OCI-LY7 (cell line): ENCODE data around the gene NIT2. TPM values are rescaled to one million over a fixed set of nuclear protein-coding genes. Genes with fewer than 3 reads are reported as not detected.

ENCODE experiments used
- BruUV-seq: library from RNA; stranded (reverse); fragments of 400-500 nt; replicated peaks from 2 replicates; lab custom pipeline; 2021; lab: Mats Ljungman, UMichigan
- CTCF ChIA-PET: fragments of 300-600 bp; sonication (Branson Sonifier 250); formaldehyde crosslinking; loops from one replicate; lab custom pipeline; 2022; ENCODE audit warnings: antibody characterized with exemption; ENCODE audit not compliant: unreplicated experiment; lab: Charles Lee
- POLR2A ChIA-PET: fragments of 300-600 bp; sonication (Branson Sonifier 250); formaldehyde crosslinking; loops from one replicate; lab custom pipeline; 2022; ENCODE audit warnings: antibody characterized with exemption; lab: Charles Lee
- DNase-seq: peaks from one replicate; pipeline ENCODE4 v3.0.0-alpha.2; 2015; ENCODE audit warnings: low spot score
- H2AFZ ChIP-seq: fragments of 200-600 bp; sonication (generic), shearing (Covaris generic); 2 replicates; pipeline ENCODE4 v1.6.1; 2014; ENCODE audit warnings: mild to moderate bottlenecking, antibody characterized with exemption, low read length, moderate library complexity
- H3K27ac ChIP-seq: fragments of 200-600 bp; sonication (generic); 2 replicates; pipeline ENCODE4 v1.5.1; 2014; ENCODE audit warnings: mixed run types, low read depth, mild to moderate bottlenecking, moderate library complexity, low read length, inconsistent platforms; ENCODE audit not compliant: poor library complexity, severe bottlenecking
- H3K36me3 ChIP-seq: fragments of 200-600 bp; sonication (generic); 2 replicates; pipeline ENCODE4 v1.6.1; 2014; ENCODE audit warnings: mild to moderate bottlenecking, antibody characterized with exemption, low read length, moderate library complexity, mixed read lengths; ENCODE audit not compliant: insufficient read depth
- H3K4me1 ChIP-seq: fragments of 200-600 bp; sonication (generic); 2 replicates; pipeline ENCODE4 v1.5.1; 2014; ENCODE audit warnings: mild to moderate bottlenecking, low read length; ENCODE audit not compliant: insufficient read depth, poor library complexity, severe bottlenecking
- H3K4me2 ChIP-seq: fragments of 200-600 bp; sonication (generic); 2 replicates; pipeline ENCODE4 v1.6.1; 2014; ENCODE audit warnings: mild to moderate bottlenecking, low read length
- H3K4me3 ChIP-seq: fragments of 200-600 bp; sonication (generic); 2 replicates; pipeline ENCODE4 v1.5.1; 2014; ENCODE audit warnings: mild to moderate bottlenecking, low read depth, low read length; ENCODE audit not compliant: poor library complexity, severe bottlenecking
- H3K79me2 ChIP-seq: fragments of 200-600 bp; sonication (generic); 2 replicates; pipeline ENCODE4 v1.6.1; 2016; ENCODE audit warnings: low read depth, mild to moderate bottlenecking, low read length, moderate library complexity, mixed read lengths; ENCODE audit not compliant: insufficient read depth
- H3K9me2 ChIP-seq: fragments of 200-600 bp; sonication (generic); 2 replicates; pipeline ENCODE4 v1.6.1; 2016; ENCODE audit warnings: mild to moderate bottlenecking, low read length, mixed read lengths; ENCODE audit not compliant: insufficient read depth
- H3K9me3 ChIP-seq: fragments of 200-600 bp; sonication (generic); 2 replicates; pipeline ENCODE4 v1.6.1; 2014; ENCODE audit warnings: mild to moderate bottlenecking, mixed run types, low read length, mixed read lengths
- H4K20me1 ChIP-seq: fragments of 200-600 bp; sonication (generic); 2 replicates; pipeline ENCODE4 v1.6.1; 2014; ENCODE audit warnings: mild to moderate bottlenecking, antibody characterized with exemption, low read length, moderate library complexity, mixed read lengths; ENCODE audit not compliant: insufficient read depth
- CTCF ChIP-seq: fragments of 200-600 bp; sonication (generic); conservative IDR thresholded peaks from 2 replicates; pipeline ENCODE4 v1.5.1; 2014; ENCODE audit warnings: mild to moderate bottlenecking, antibody characterized with exemption, low read length, moderate library complexity, mixed read lengths
- EZH2phosphoT487 ChIP-seq: fragments of 200-600 bp; sonication (generic); IDR thresholded peaks from 2 replicates; pipeline ENCODE4 v1.6.1; 2018; ENCODE audit warnings: low read depth, borderline replicate concordance, mild to moderate bottlenecking, mixed run types, antibody characterized with exemption, low read length, moderate library complexity, mixed read lengths
- intact Hi-C: fragments of 100-400 bp; cut with micrococcal nuclease; formaldehyde crosslinking; loops from one replicate; pipeline ENCODE4 v1.10.0; 2022; ENCODE audit not compliant: unreplicated experiment
- total RNA-seq, 2 experiments: library from RNA; depleted of rRNA in 1 of 2; stranded (reverse); fragments of >200 nt in 1 of 2; shearing (Covaris generic) in 1 of 2; gene quantifications; 2 replicates each; pipeline ENCODE4 v1.2.3, GENCODE V29; 2014 to 2022

The NIT2 gene
- total RNA-seq, 2 experiments from 2014 or later, result 34.6 to 42.1 TPM

GRCh38 chr3:100352296-100353231 lies 18.0 kb downstream of the NIT2 start:
- Histone ChIP-seq H3K9me3 (no peaks in the 10 kb centered on the region), H3K4me2 (no peak overlapping the region), H3K27ac (no peak overlapping the region), H4K20me1 (no peaks in the 10 kb centered on the region), H3K9me2 (no peaks in the 10 kb centered on the region), H3K79me2 (no peaks in the 10 kb centered on the region), H3K36me3 (peaks cover 79% of the 10 kb centered on the region), H3K4me1 (no peaks in the 10 kb centered on the region), H2AFZ (no peak overlapping the region), H3K4me3 (no peak overlapping the region)
- BruUV-seq, result no TSS peak
- DNase-seq, result no peak
- intact Hi-C loops, result no loop called here
- ChIA-PET POLR2A (no interaction called here), CTCF (no interaction called here)
- TF ChIP-seq EZH2phosphoT487 (no peak), CTCF (no peak)

GRCh38 chr3:100354850-100355249 lies 20.3 kb downstream of the NIT2 start:
- Histone ChIP-seq H3K9me2 (no peaks in the 10 kb centered on the region), H3K4me3 (no peak overlapping the region), H2AFZ (no peak overlapping the region), H3K27ac (no peak overlapping the region), H3K36me3 (peaks cover 77% of the 10 kb centered on the region), H3K9me3 (no peaks in the 10 kb centered on the region), H4K20me1 (no peaks in the 10 kb centered on the region), H3K4me1 (no peaks in the 10 kb centered on the region), H3K4me2 (no peak overlapping the region), H3K79me2 (no peaks in the 10 kb centered on the region)
- TF ChIP-seq EZH2phosphoT487, result no peak
- TF ChIP-seq CTCF, result no peak
- DNase-seq, result no peak
- ChIA-PET CTCF (no interaction called here), POLR2A (interaction anchor here (0.6 to 0.9 kb wide), 3 partner anchors 15 to 212 kb away, joined by 3 to 5 read pairs (median 5); no protein-coding TSS in a partner anchor)
- BruUV-seq, result no TSS peak
- intact Hi-C loops, result no loop called here

- no peaks in the 10 kb centered on the region for H3K4me1 ChIP-seq
- DNase-seq, result no peak
- H3K36me3 ChIP-seq, result peaks cover 87% of the 10 kb centered on the region
- H3K4me2 ChIP-seq, result no peak overlapping the region
- H2AFZ ChIP-seq, result no peak overlapping the region
- ChIA-PET POLR2A (interaction anchor here (0.6 to 1.9 kb wide), 4 partner anchors 8 to 291 kb away, joined by 3 to 8 read pairs (median 4); no protein-coding TSS in a partner anchor), CTCF (no interaction called here)
- no peaks in the 10 kb centered on the region for H3K9me2 ChIP-seq
- intact Hi-C loops, result no loop called here
- no peak overlapping the region for H3K27ac ChIP-seq
- no peak overlapping the region for H3K4me3 ChIP-seq
- no peaks in the 10 kb centered on the region for H3K9me3 ChIP-seq
- H4K20me1 ChIP-seq, result no peaks in the 10 kb centered on the region
- BruUV-seq, result no TSS peak
- no peaks in the 10 kb centered on the region for H3K79me2 ChIP-seq
- TF ChIP-seq EZH2phosphoT487 (no peak), CTCF (no peak)
Observed at GRCh38 chr3:100358413-100358812, 23.9 kb downstream of the NIT2 start.
